Measurements from ENCODE around the gene KRCC1. TPM values are rescaled to one million over a fixed set of nuclear protein-coding genes. Genes with fewer than 3 reads are reported as not detected.

Gene KRCC1
- total RNA-seq, 2 experiments from 2014 or later, result 2.4 to 2.5 TPM

DNA sequence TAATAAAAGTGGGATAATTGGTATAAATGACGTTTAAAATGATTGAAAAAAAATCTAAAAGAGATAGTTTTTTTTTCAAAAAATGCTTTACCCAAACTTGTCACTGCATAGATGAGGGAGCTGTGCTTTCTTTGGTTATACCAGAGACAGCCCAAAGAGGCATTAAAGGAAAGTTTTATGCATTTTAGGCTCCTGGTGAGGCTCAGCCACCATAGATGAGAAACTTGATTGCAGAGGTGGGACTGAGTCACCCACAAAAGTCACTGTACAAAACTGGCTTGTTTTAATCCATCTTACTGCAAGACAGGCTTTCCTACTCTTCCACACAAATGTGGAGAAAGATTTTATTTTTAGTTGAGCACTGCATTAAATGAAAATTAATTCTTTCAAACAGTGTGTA lies 14.5 kb upstream of the KRCC1 start:
- no peak overlapping the region for H3K4me3 Mint-ChIP-seq
- DNase-seq, result no peak
- no peaks in the 10 kb centered on the region for H3K36me3 Mint-ChIP-seq (ENCODE audit: low read depth)
- H3K27me3 Mint-ChIP-seq (ENCODE audit: low read depth), result peaks cover 2% of the 10 kb centered on the region
- no peaks in the 10 kb centered on the region for H3K4me1 Mint-ChIP-seq (ENCODE audit: low read depth)
- peaks cover 1% of the 10 kb centered on the region for H3K9me3 Mint-ChIP-seq
- no peak overlapping the region for H3K27ac Mint-ChIP-seq
- CTCF ChIA-PET, result interaction anchor here (0.6 to 2.5 kb wide), 2 partner anchors 9 to 44 kb away, joined by 3 to 9 read pairs; no protein-coding TSS in a partner anchor
- intact Hi-C loops (cut with micrococcal nuclease), result no loop called here

GRCh38 chr2:88069117-88069516 lies 13.5 kb upstream of the KRCC1 start:
- no peak for DNase-seq
- H3K27me3 Mint-ChIP-seq (ENCODE audit: low read depth), result peaks cover 2% of the 10 kb centered on the region
- H3K4me1 Mint-ChIP-seq (ENCODE audit: low read depth), result no peaks in the 10 kb centered on the region
- H3K27ac Mint-ChIP-seq, result no peak overlapping the region
- H3K4me3 Mint-ChIP-seq, result no peak overlapping the region
- intact Hi-C loops (cut with micrococcal nuclease), result no loop called here
- CTCF ChIA-PET, result interaction anchor here (2.5 kb wide), 1 partner anchor 8 kb away, joined by 9 read pairs; no protein-coding TSS in a partner anchor
- peaks cover 1% of the 10 kb centered on the region for H3K9me3 Mint-ChIP-seq
- no peaks in the 10 kb centered on the region for H3K36me3 Mint-ChIP-seq (ENCODE audit: low read depth)

DNA sequence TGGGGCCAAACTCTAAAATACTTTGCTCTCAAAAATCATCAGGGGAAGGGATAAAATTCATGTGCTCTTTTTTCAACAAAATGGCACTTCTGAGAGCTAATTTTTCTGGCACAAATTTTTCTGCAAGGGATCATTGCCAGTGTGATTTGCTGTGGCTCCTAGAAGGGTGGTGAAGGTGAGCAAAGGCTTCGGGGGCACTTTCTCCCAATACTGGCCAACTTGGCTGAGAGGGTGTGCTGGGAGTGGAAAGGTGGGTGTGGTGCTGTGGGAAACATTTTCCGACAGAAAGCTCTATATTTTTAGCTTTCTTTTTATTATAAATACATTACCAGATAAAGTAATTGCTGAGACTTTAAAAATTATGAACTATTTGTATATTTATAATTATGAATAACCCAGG lies 12.5 kb upstream of the KRCC1 start:
- Mint-ChIP-seq H3K9me3 (no peaks in the 10 kb centered on the region), H3K4me3 (no peak overlapping the region), H3K27me3 (ENCODE audit: low read depth) (peaks cover 2% of the 10 kb centered on the region), H3K4me1 (ENCODE audit: low read depth) (no peaks in the 10 kb centered on the region), H3K36me3 (ENCODE audit: low read depth) (no peaks in the 10 kb centered on the region), H3K27ac (no peak overlapping the region)
- DNase-seq, result no peak
- intact Hi-C loops (cut with micrococcal nuclease), result no loop called here
- CTCF ChIA-PET, result interaction anchor here (2.5 kb wide), 1 partner anchor 7 kb away, joined by 9 read pairs; no protein-coding TSS in a partner anchor

GRCh38 chr2:88067598-88067997 lies 12.0 kb upstream of the KRCC1 start, which contains the start of gene SMYD1:
TSS of gene SMYD1 (plus strand) at chr2:88067825. CDS start at chr2:88067865, 40 bp downstream.
- intact Hi-C loops (cut with micrococcal nuclease), result no loop called here
- CTCF ChIA-PET, result no interaction called here
- no peak for DNase-seq
- Mint-ChIP-seq H3K4me1 (ENCODE audit: low read depth) (no peaks in the 10 kb centered on the region), H3K4me3 (no peak within 1 kb of the TSS), H3K9me3 (no peaks in the 10 kb centered on the region), H3K27ac (no peak within 1 kb of the TSS), H3K36me3 (ENCODE audit: low read depth) (no peaks in the 10 kb centered on the region), H3K27me3 (ENCODE audit: low read depth) (peaks cover 2% of the 10 kb centered on the region)

DNA sequence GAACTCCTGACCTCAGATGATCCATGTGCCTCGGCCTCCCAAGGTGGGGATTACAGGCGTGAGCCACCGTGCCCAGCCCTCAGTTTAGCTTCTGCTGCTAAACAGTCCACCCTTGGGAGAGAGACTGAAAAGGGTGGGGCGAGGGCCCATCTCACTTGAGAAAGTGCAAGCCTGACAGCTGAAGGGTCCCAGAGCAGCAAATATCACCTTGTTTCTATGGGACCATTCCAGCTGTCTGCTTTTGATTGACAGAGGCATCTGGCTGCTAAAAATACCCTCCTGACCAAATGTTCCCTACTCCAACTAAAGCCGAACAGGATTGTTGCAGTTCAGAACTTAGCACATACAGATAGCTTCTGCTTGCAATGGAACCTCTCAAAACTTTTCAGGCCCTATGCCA lies 11.6 kb upstream of the KRCC1 start:
- intact Hi-C loops (cut with micrococcal nuclease), result no loop called here

DNA sequence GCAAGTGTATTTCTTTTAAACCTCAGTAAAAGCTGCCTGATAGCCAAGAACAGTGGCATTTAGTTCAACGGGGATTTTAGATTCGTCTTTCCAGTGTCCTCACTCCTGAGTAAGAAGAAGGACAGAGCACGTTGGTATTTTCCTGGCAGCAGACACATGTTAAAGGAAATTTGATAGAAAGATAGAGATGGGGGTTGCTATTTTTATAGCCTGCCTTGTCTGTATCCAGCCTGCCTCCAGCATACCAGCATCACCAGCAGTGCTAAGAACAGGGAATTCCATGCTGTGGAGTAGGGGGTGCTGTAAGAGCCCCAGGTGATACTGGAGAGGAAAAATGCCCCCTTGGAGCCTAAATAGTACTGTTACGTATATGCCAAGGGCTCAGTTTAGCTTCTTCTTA lies 11.0 kb upstream of the KRCC1 start:
- H3K4me3 Mint-ChIP-seq, result no peak overlapping the region
- no peak overlapping the region for H3K27ac Mint-ChIP-seq

More for the DNA sequence above, 11.6 kb upstream of the KRCC1 start:
- no peaks in the 10 kb centered on the region for H3K4me1 Mint-ChIP-seq (ENCODE audit: low read depth)
- no peak overlapping the region for H3K4me3 Mint-ChIP-seq
- no peaks in the 10 kb centered on the region for H3K36me3 Mint-ChIP-seq (ENCODE audit: low read depth)
- H3K27me3 Mint-ChIP-seq (ENCODE audit: low read depth), result peaks cover 2% of the 10 kb centered on the region
- CTCF ChIA-PET, result no interaction called here
- DNase-seq, result no peak
- no peak overlapping the region for H3K27ac Mint-ChIP-seq
- H3K9me3 Mint-ChIP-seq, result no peaks in the 10 kb centered on the region

GRCh38 chr2:88061295-88061694 lies 5.7 kb upstream of the KRCC1 start:
- CTCF ChIA-PET, result interaction anchor here (0.6 to 4.1 kb wide), 33 partner anchors 8 to 166 kb away, joined by 3 to 174 read pairs (median 6); partner anchors contain the start of gene THNSL2
- Mint-ChIP-seq H3K36me3 (ENCODE audit: low read depth) (no peaks in the 10 kb centered on the region), H3K27ac (no peak overlapping the region), H3K9me3 (no peaks in the 10 kb centered on the region), H3K4me3 (no peak overlapping the region), H3K4me1 (ENCODE audit: low read depth) (peaks cover 16% of the 10 kb centered on the region), H3K27me3 (ENCODE audit: low read depth) (no peaks in the 10 kb centered on the region)
- intact Hi-C loops (cut with micrococcal nuclease), result loop anchor here (2.0 to 5.0 kb wide), 4 partner anchors 30 to 611 kb away; no protein-coding TSS in a partner anchor
- no peak for DNase-seq

More for the DNA sequence above, 11.0 kb upstream of the KRCC1 start:
- intact Hi-C loops (cut with micrococcal nuclease), result no loop called here
- H3K9me3 Mint-ChIP-seq, result no peaks in the 10 kb centered on the region
- H3K4me1 Mint-ChIP-seq (ENCODE audit: low read depth), result no peaks in the 10 kb centered on the region
- CTCF ChIA-PET, result no interaction called here
- no peaks in the 10 kb centered on the region for H3K36me3 Mint-ChIP-seq (ENCODE audit: low read depth)
- H3K27me3 Mint-ChIP-seq (ENCODE audit: low read depth), result peaks cover 2% of the 10 kb centered on the region
- no peak for DNase-seq

DNA sequence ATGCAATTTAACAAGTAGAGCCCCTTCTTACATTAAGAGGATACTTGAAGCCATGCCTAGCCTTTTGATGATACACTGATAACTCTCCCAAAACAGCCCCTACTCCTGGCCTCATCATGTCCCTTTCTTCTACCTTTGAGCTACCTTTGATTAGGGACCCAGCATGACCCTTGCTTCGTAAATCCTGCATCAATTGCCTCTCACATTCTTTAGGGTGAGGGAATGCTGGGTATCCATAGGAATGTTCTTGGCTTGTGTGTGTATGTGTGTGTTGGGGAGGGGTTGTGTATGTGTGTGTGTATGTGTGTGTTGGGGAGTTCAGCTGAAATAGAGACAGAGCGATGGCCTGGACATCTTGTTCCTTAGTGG lies 5.3 kb upstream of the KRCC1 start:
- H3K27me3 Mint-ChIP-seq (ENCODE audit: low read depth), result no peaks in the 10 kb centered on the region
- intact Hi-C loops (cut with micrococcal nuclease), result loop anchor here (1.0 to 5.0 kb wide), 6 partner anchors 30 to 611 kb away; no protein-coding TSS in a partner anchor
- H3K27ac Mint-ChIP-seq, result no peak overlapping the region
- H3K4me1 Mint-ChIP-seq (ENCODE audit: low read depth), result peaks cover 20% of the 10 kb centered on the region
- DNase-seq, result no peak
- no peaks in the 10 kb centered on the region for H3K36me3 Mint-ChIP-seq (ENCODE audit: low read depth)
- CTCF ChIA-PET, result interaction anchor here (0.6 to 4.1 kb wide), 49 partner anchors 9 to 694 kb away, joined by 3 to 174 read pairs (median 6); partner anchors contain the start of gene THNSL2
- H3K9me3 Mint-ChIP-seq, result no peaks in the 10 kb centered on the region
- H3K4me3 Mint-ChIP-seq, result no peak overlapping the region

DNA sequence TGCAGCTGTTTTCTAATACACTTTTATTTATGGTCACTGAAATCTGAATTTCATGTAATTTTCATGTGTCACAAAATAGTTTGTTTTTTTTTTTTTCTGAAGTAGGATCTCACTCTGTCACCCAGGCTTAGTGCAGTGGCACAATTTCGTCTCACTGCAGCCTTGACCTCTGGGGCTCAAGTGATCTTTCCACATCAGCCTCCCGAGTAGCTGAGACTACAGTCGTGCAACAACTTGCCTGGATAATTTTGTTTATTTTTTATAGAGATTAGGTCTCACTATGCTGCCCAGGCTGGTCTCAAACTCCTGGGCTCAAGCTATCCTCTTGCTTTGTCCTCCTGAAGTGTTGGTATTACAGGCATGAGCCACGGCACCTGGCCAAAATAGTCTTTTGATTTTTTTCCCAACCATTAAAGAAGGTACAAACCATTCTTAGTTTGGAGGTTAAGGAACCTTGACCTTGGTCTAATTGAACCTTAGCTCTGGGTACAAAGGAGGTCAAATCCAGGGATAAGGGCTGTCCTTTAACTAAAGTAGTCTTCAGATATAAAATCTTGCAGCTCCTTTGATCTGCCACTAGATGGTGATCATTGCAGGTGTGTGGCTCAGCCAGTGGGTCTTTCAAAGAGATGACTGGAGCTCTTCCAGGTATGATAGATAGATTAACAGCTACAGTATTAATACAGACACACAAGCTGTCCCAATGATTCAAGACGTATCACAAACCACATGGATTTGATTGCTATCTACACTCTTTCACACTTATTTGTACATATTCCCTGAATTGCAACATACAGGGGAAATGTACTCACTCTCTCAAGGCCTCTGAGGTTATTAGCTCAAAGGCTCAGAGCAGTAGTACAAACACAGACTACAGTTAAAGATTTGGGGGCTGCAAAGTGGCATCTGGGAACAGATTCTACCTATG lies 4.7 kb upstream of the KRCC1 start:
- no peak overlapping the region for H3K4me3 Mint-ChIP-seq
- CTCF ChIA-PET, result interaction anchor here (0.6 to 4.1 kb wide), 53 partner anchors 9 to 1626 kb away, joined by 3 to 174 read pairs (median 5); partner anchors contain the start of gene THNSL2
- H3K9me3 Mint-ChIP-seq, result no peaks in the 10 kb centered on the region
- H3K4me1 Mint-ChIP-seq (ENCODE audit: low read depth), result peaks cover 22% of the 10 kb centered on the region
- H3K27ac Mint-ChIP-seq, result no peak overlapping the region
- intact Hi-C loops (cut with micrococcal nuclease), result loop anchor here (1.0 to 10.0 kb wide), 8 partner anchors 31 to 702 kb away; partner anchors contain the start of gene RPIA
- peaks cover under 1% of the 10 kb centered on the region for H3K36me3 Mint-ChIP-seq (ENCODE audit: low read depth)
- DNase-seq, result peak; percentile 48
- H3K27me3 Mint-ChIP-seq (ENCODE audit: low read depth), result no peaks in the 10 kb centered on the region

- Mint-ChIP-seq H3K36me3 (ENCODE audit: low read depth) (peaks cover 11% of the 10 kb centered on the region), H3K27ac (no peak overlapping the region), H3K4me1 (ENCODE audit: low read depth) (peaks cover 41% of the 10 kb centered on the region), H3K27me3 (ENCODE audit: low read depth) (no peaks in the 10 kb centered on the region), H3K4me3 (no peak overlapping the region), H3K9me3 (no peaks in the 10 kb centered on the region)
- no peak for DNase-seq
- intact Hi-C loops (cut with micrococcal nuclease), result loop anchor here (5.0 to 10.0 kb wide), 2 partner anchors 637 to 704 kb away; partner anchors contain the start of gene RPIA
- CTCF ChIA-PET, result interaction anchor here (0.6 to 4.1 kb wide), 5 partner anchors 12 to 104 kb away, joined by 3 to 174 read pairs (median 4); no protein-coding TSS in a partner anchor
Measured at GRCh38 chr2:88058191-88058590, 2.6 kb upstream of the KRCC1 start.

- no peaks in the 10 kb centered on the region for H3K9me3 Mint-ChIP-seq
- peaks cover 47% of the 10 kb centered on the region for H3K4me1 Mint-ChIP-seq (ENCODE audit: low read depth)
- H3K27ac Mint-ChIP-seq, result no peak overlapping the region
- CTCF ChIA-PET, result no interaction called here
- peaks cover 14% of the 10 kb centered on the region for H3K36me3 Mint-ChIP-seq (ENCODE audit: low read depth)
- no peaks in the 10 kb centered on the region for H3K27me3 Mint-ChIP-seq (ENCODE audit: low read depth)
- no peak for DNase-seq
- no peak overlapping the region for H3K4me3 Mint-ChIP-seq
- intact Hi-C loops (cut with micrococcal nuclease), result loop anchor here (2.0 to 10.0 kb wide), 3 partner anchors 395 to 705 kb away; partner anchors contain the start of genes FOXI3 and RPIA
Measured at GRCh38 chr2:88057437-88057844, 1.9 kb upstream of the KRCC1 start.

GRCh38 chr2:88054782-88055370 lies 707 bp downstream of the KRCC1 start:
- Mint-ChIP-seq H3K36me3 (ENCODE audit: low read depth) (peaks cover 19% of the 10 kb centered on the region), H3K4me1 (ENCODE audit: low read depth) (peaks cover 66% of the 10 kb centered on the region), H3K27ac (peak overlapping the region; percentile 98), H3K4me3 (peak overlapping the region; percentile 99), H3K27me3 (ENCODE audit: low read depth) (no peaks in the 10 kb centered on the region), H3K9me3 (no peaks in the 10 kb centered on the region)
- intact Hi-C loops (cut with micrococcal nuclease), result loop anchor here (1.0 to 10.0 kb wide), 5 partner anchors 17 to 707 kb away; partner anchors contain the start of genes EIF2AK3 and RPIA
- CTCF ChIA-PET, result interaction anchor here (0.6 to 1.7 kb wide), 3 partner anchors 51 to 110 kb away, joined by 3 to 5 read pairs (median 3); no protein-coding TSS in a partner anchor
- DNase-seq, result no peak
